CD14-positive monocyte (primary cell): ENCODE data around the gene PLEKHN1. TPM values are rescaled to one million over a fixed set of nuclear protein-coding genes. Genes with fewer than 3 reads are reported as not detected.

Source experiments
- DNase-seq, 3 donors: peaks; one replicate each; pipeline ENCODE4 v3.0.0-alpha.2; 2011 to 2022
- H2AFZ ChIP-seq: 2 replicates; pipeline ENCODE4 v1.6.0; 2012; ENCODE audit warnings: mild to moderate bottlenecking, low read depth, low read length, inconsistent platforms; ENCODE audit not compliant: insufficient read depth, poor library complexity, severe bottlenecking
- H3K27ac ChIP-seq, 2 donors: 1 replicate in 1 of 2; 2 replicates in 1 of 2; pipeline ENCODE4 v1.5.1; 2012 to 2013; ENCODE audit warnings: low read length in 2 of 2, control low read depth in 1 of 2, inconsistent platforms in 1 of 2, low read depth in 1 of 2, mild to moderate bottlenecking in 1 of 2
- H3K27me3 ChIP-seq, 2 donors: one replicate each; pipeline versions ENCODE4 v1.6.0 to v1.6.1; 2011 to 2013; ENCODE audit warnings: low read length in 2 of 2; ENCODE audit not compliant: control insufficient read depth in 2 of 2, insufficient read depth in 2 of 2
- H3K36me3 ChIP-seq, 2 donors: replicated peaks in 1 of 2; 1 replicate in 1 of 2; 2 replicates in 1 of 2; pipeline versions ENCODE4 v1.5.1 to v1.6.1; 2012 to 2013; ENCODE audit warnings: low read length in 2 of 2, control low read depth in 1 of 2, inconsistent platforms in 1 of 2, mild to moderate bottlenecking in 1 of 2; ENCODE audit not compliant: insufficient read depth in 2 of 2, control insufficient read depth in 1 of 2
- H3K4me1 ChIP-seq, 2 donors: 1 replicate in 1 of 2; 2 replicates in 1 of 2; pipeline versions ENCODE4 v1.5.1 to v1.6.1; 2012 to 2013; ENCODE audit warnings: low read length in 2 of 2, control low read depth in 1 of 2, inconsistent platforms in 1 of 2, mild to moderate bottlenecking in 1 of 2, moderate library complexity in 1 of 2; ENCODE audit not compliant: insufficient read depth in 2 of 2, control insufficient read depth in 1 of 2
- H3K4me2 ChIP-seq: replicated peaks from 2 replicates; pipeline ENCODE3; 2012; ENCODE audit warnings: low read length, moderate library complexity, mild to moderate bottlenecking; ENCODE audit not compliant: poor library complexity, severe bottlenecking; ENCODE audit errors: extremely low read depth
- H3K4me3 ChIP-seq, 3 experiments: fragments of 200-600 bp in 1 of 3; sonication (generic) in 1 of 3; replicated peaks in 1 of 3; 1 replicate in 2 of 3; 2 replicates in 1 of 3; pipeline ENCODE4 v1.5.1; 2011 to 2013; ENCODE audit warnings: low read length in 3 of 3, mild to moderate bottlenecking in 3 of 3, control low read depth in 2 of 3, low read depth in 2 of 3, inconsistent platforms in 1 of 3, moderate library complexity in 1 of 3
- H3K79me2 ChIP-seq: 2 replicates; pipeline ENCODE4 v1.6.0; 2012; ENCODE audit warnings: mild to moderate bottlenecking, control low read depth, inconsistent platforms, low read length, moderate library complexity; ENCODE audit not compliant: insufficient read depth
- H3K9ac ChIP-seq: 2 replicates; pipeline ENCODE4 v1.6.0; 2017; ENCODE audit warnings: low read length, mild to moderate bottlenecking; ENCODE audit not compliant: insufficient read depth, poor library complexity, severe bottlenecking
- H3K9me3 ChIP-seq, 2 donors: replicated peaks in 1 of 2; 1 replicate in 1 of 2; 2 replicates in 1 of 2; pipeline versions ENCODE4 v1.5.1 to v1.6.1; 2012 to 2013; ENCODE audit warnings: low read length in 2 of 2, control low read depth in 1 of 2; ENCODE audit not compliant: control insufficient read depth in 1 of 2, insufficient read depth in 1 of 2
- H4K20me1 ChIP-seq: 2 replicates; pipeline ENCODE4 v1.6.0; 2012; ENCODE audit warnings: mild to moderate bottlenecking, low read length, control low read depth, moderate library complexity; ENCODE audit not compliant: insufficient read depth
- H3K27ac Mint-ChIP-seq, 7 donors: one replicate each; pipeline ENCODE4 v1.8.0; 2020; ENCODE audit warnings: mild to moderate bottlenecking in 7 of 7, mixed read lengths in 7 of 7, moderate library complexity in 6 of 7, inconsistent platforms in 2 of 7
- H3K27me3 Mint-ChIP-seq, 3 donors: one replicate each; pipeline ENCODE4 v1.8.0; 2021 to 2022; ENCODE audit warnings: low read depth in 3 of 3, mild to moderate bottlenecking in 3 of 3, mixed read lengths in 3 of 3, moderate library complexity in 3 of 3, inconsistent platforms in 1 of 3
- H3K36me3 Mint-ChIP-seq, 2 donors: one replicate each; pipeline ENCODE4 v1.8.0; 2020; ENCODE audit warnings: mixed read lengths in 2 of 2, inconsistent platforms in 1 of 2, mild to moderate bottlenecking in 1 of 2
- H3K4me1 Mint-ChIP-seq: one replicate; pipeline ENCODE4 v1.8.0; 2020; ENCODE audit warnings: mild to moderate bottlenecking, mixed read lengths
- H3K4me3 Mint-ChIP-seq, 2 donors: one replicate each; pipeline ENCODE4 v1.8.0; 2020; ENCODE audit warnings: mild to moderate bottlenecking in 2 of 2, mixed read lengths in 2 of 2, moderate library complexity in 1 of 2
- H3K9me3 Mint-ChIP-seq, 7 donors: one replicate each; pipeline ENCODE4 v1.8.0; 2020 to 2022; ENCODE audit warnings: mixed read lengths in 7 of 7, mild to moderate bottlenecking in 6 of 7, moderate library complexity in 6 of 7, inconsistent platforms in 2 of 7
- CTCF ChIP-seq: fragments of 200-600 bp; IDR thresholded peaks from one replicate; pipeline ENCODE4 v1.8.0; 2022; ENCODE audit warnings: antibody characterized with exemption, mild to moderate bottlenecking
- WGBS: methylation state at CpG from one replicate; pipeline ENCODE4 v1.1.5; 2013; ENCODE audit warnings: missing lambda C conversion rate; ENCODE audit not compliant: insufficient coverage; 5-methylcytosine and 5-hydroxymethylcytosine counted together
- intact Hi-C, 2 donors: fragments of 100-400 bp; cut with micrococcal nuclease; formaldehyde crosslinking; loops; one replicate each; pipeline versions ENCODE4 v1.15.0 to v1.15.1; 2023
- polyA plus RNA-seq, 3 donors: library from polyadenylated mRNA; depleted of rRNA in 1 of 3; unstranded in 2 of 3; stranded (reverse) in 1 of 3; fragments of 300-500 nt in 2 of 3; fragments of >200 nt in 1 of 3; fragmentation: Illumina TruSeq in 2 of 3; gene quantifications; 1 replicate in 2 of 3; 2 replicates in 1 of 3; pipeline ENCODE4 v1.2.3, GENCODE V29; 2012 to 2021

PLEKHN1 gene
- polyA plus RNA-seq, 3 donors: 0.21 to 1.5 (median 0.62) TPM

- Histone ChIP-seq H3K4me3 (no peak overlapping the region), H3K9ac (no peak overlapping the region), H3K4me1 (peaks cover 5 to 8% of the 10 kb centered on the region in 2 donors), H3K79me2 (no peaks in the 10 kb centered on the region), H2AFZ (no peak overlapping the region), H3K4me2 (no peak overlapping the region), H4K20me1 (no peaks in the 10 kb centered on the region), H3K36me3 (no peaks in the 10 kb centered on the region), H3K27me3 (peaks cover 0 to 12% of the 10 kb centered on the region in 2 donors), H3K9me3 (peaks cover 0 to 5% of the 10 kb centered on the region in 2 donors), H3K27ac (no peak overlapping the region)
- H3K4me1 Mint-ChIP-seq: peaks cover 3% of the 10 kb centered on the region
- peaks cover 2 to 5% (median 4%) of the 10 kb centered on the region in 7 donors for H3K9me3 Mint-ChIP-seq
- no peaks in the 10 kb centered on the region for H3K36me3 Mint-ChIP-seq
- intact Hi-C loops: loop anchor here (5.0 to 10.0 kb wide), 2 partner anchors 83 to 85 kb away; no protein-coding TSS in a partner anchor
- no peak for DNase-seq
- peaks cover 16 to 39% (median 20%) of the 10 kb centered on the region in 3 donors for H3K27me3 Mint-ChIP-seq
- no peak overlapping the region for H3K27ac Mint-ChIP-seq
- no peak for TF ChIP-seq CTCF
- WGBS: 96% methylated on average over 9 of the region's 9 CpGs
- H3K4me3 Mint-ChIP-seq: no peak overlapping the region
Measured at GRCh38 chr1:979744-980072, 13.4 kb downstream of the PLEKHN1 start.

GRCh38 chr1:980137-980571 is 13.9 kb downstream of the PLEKHN1 start:
- peaks cover 21 to 39% (median 23%) of the 10 kb centered on the region in 3 donors for H3K27me3 Mint-ChIP-seq
- 90% methylated on average over 13 of the region's 13 CpGs for WGBS
- Histone ChIP-seq H2AFZ (no peak overlapping the region), H3K27me3 (peaks cover 0 to 12% of the 10 kb centered on the region in 2 donors), H3K4me2 (no peak overlapping the region), H3K27ac (no peak overlapping the region), H3K9ac (no peak overlapping the region), H3K36me3 (no peaks in the 10 kb centered on the region), H3K4me3 (no peak overlapping the region), H3K4me1 (peaks cover 5 to 8% of the 10 kb centered on the region in 2 donors), H3K9me3 (peaks cover 0 to 5% of the 10 kb centered on the region in 2 donors), H4K20me1 (no peaks in the 10 kb centered on the region), H3K79me2 (no peaks in the 10 kb centered on the region)
- peaks cover 3% of the 10 kb centered on the region for H3K4me1 Mint-ChIP-seq
- peaks cover 2 to 5% (median 4%) of the 10 kb centered on the region in 7 donors for H3K9me3 Mint-ChIP-seq
- no peak for DNase-seq
- TF ChIP-seq CTCF: no peak
- no peak overlapping the region for H3K4me3 Mint-ChIP-seq
- intact Hi-C loops: loop anchor here (5.0 to 10.0 kb wide), 2 partner anchors 82 to 85 kb away; no protein-coding TSS in a partner anchor
- no peak overlapping the region for H3K27ac Mint-ChIP-seq
- H3K36me3 Mint-ChIP-seq: no peaks in the 10 kb centered on the region
